ENCODE data around the gene SETD3.

- TF ChIP-seq CTCF (IDR thresholded peaks at IDR 0.05) (no peak), EP300 (IDR thresholded peaks at IDR 0.05) (no peak), POLR2A (IDR thresholded peaks at IDR 0.05) (no peak)
These were observed 41.8 kb upstream of the SETD3 start for GRCh38 chr14:99522457-99522891.

All from upper lobe of left lung (tissue), 4 donors.